ENCODE results near the gene REC8.

The REC8 gene

GRCh38 chr14:24171422-24172260 is at the start of gene REC8:
Gene REC8, plus strand, starts transcription at chr14:24172080. Its CDS starts 473 bp downstream, at chr14:24172553.
- peak; percentile 73 for DNase-seq

GRCh38 chr14:24122416-24122815 is 49.5 kb upstream of the REC8 start:
- no peak for DNase-seq

- DNase-seq, result no peak
Measured at GRCh38 chr14:24122898-24123297, 49.0 kb upstream of the REC8 start.

- no peak for DNase-seq
Measured at GRCh38 chr14:24123424-24124417, 48.2 kb upstream of the REC8 start.

- DNase-seq, result no peak
Measured at GRCh38 chr14:24126939-24127338, 44.9 kb upstream of the REC8 start.

GRCh38 chr14:24127673-24128072 is 44.2 kb upstream of the REC8 start:
- DNase-seq, result no peak

- no peak for DNase-seq
Measured at GRCh38 chr14:24129410-24129998, 42.4 kb upstream of the REC8 start.

- DNase-seq, result no peak
Measured at GRCh38 chr14:24130380-24130716, 41.5 kb upstream of the REC8 start, which contains the start of gene FITM1. Gene FITM1, plus strand, starts transcription at chr14:24130659. Its CDS starts 905 bp downstream, at chr14:24131564.

GRCh38 chr14:24130717-24131548 is 40.9 kb upstream of the REC8 start:
- no peak for DNase-seq

- no peak for DNase-seq
Measured at GRCh38 chr14:24131549-24131966, 40.3 kb upstream of the REC8 start.

GRCh38 chr14:24132061-24132685 is 39.7 kb upstream of the REC8 start:
- no peak for DNase-seq

- no peak for DNase-seq
Measured at GRCh38 chr14:24132976-24133375, 38.9 kb upstream of the REC8 start.

GRCh38 chr14:24133735-24134134 is 38.1 kb upstream of the REC8 start:
- DNase-seq, result no peak

- no peak for DNase-seq
Measured at GRCh38 chr14:24135584-24135833, 36.4 kb upstream of the REC8 start.

- DNase-seq, result peak; percentile 96
Measured at GRCh38 chr14:24135834-24136683, 35.8 kb upstream of the REC8 start, which contains the start of gene PSME1. Gene PSME1, plus strand, starts transcription at chr14:24136194. Its CDS starts 69 bp downstream, at chr14:24136263.

GRCh38 chr14:24136684-24137528 is 35.0 kb upstream of the REC8 start:
- DNase-seq, result peak; percentile 33

GRCh38 chr14:24137529-24138395 is 34.1 kb upstream of the REC8 start:
- no peak for DNase-seq

- DNase-seq, result no peak
Measured at GRCh38 chr14:24138396-24139271, 33.2 kb upstream of the REC8 start.

All from activated CD4-positive, alpha-beta T cell treated with anti-CD3 and anti-CD28 coated beads, Interleukin-2, Interleukin-6, amounts not matched to agents 100 ng/mL and 50 ng/mL, durations not matched to agents 16 hours and 8 hours (primary cell).